Progenitor cell of endocrine pancreas (in vitro differentiated cells): ENCODE measurements around the gene SLC16A13. TPM values are rescaled to one million over a fixed set of nuclear protein-coding genes. Genes with fewer than 3 reads are reported as not detected.

Source experiments
- DNase-seq: peaks from one replicate; pipeline ENCODE4 v3.0.0; 2021; ENCODE audit warnings: low spot score; ENCODE audit not compliant: unreplicated experiment
- H3K27ac Mint-ChIP-seq: 2 replicates; pipeline ENCODE4 v1.8.0; 2021; ENCODE audit warnings: mild to moderate bottlenecking, moderate library complexity, mixed read lengths
- H3K27me3 Mint-ChIP-seq: 2 replicates; pipeline ENCODE4 v1.8.0; 2021; ENCODE audit warnings: mixed read lengths
- H3K36me3 Mint-ChIP-seq: 2 replicates; pipeline ENCODE4 v1.8.0; 2022; ENCODE audit warnings: mixed read lengths; ENCODE audit not compliant: insufficient read depth
- H3K4me1 Mint-ChIP-seq: 2 replicates; pipeline ENCODE4 v1.8.0; 2021; ENCODE audit warnings: low read depth, mixed read lengths
- H3K4me3 Mint-ChIP-seq: 2 replicates; pipeline ENCODE4 v1.8.0; 2021; ENCODE audit warnings: low read depth, mild to moderate bottlenecking, moderate library complexity, mixed read lengths
- H3K9me3 Mint-ChIP-seq: 2 replicates; pipeline ENCODE4 v1.8.0; 2021; ENCODE audit warnings: low read depth, mixed read lengths
- total RNA-seq: library from RNA; stranded (reverse); gene quantifications from 2 replicates; pipeline ENCODE4 v1.2.1, GENCODE V29; 2021
- TF ChIP-seq, protein P1 (sequence below): fragments of 200-600 bp; sonication (generic); IDR thresholded peaks from one replicate; pipeline ENCODE4 v1.5.0; 2021; ENCODE audit warnings: antibody characterized with exemption, mild to moderate bottlenecking; ENCODE audit not compliant: unreplicated experiment

SLC16A13 gene
- total RNA-seq, 1 donor from 2014 or later, result 20.3 TPM

DNA sequence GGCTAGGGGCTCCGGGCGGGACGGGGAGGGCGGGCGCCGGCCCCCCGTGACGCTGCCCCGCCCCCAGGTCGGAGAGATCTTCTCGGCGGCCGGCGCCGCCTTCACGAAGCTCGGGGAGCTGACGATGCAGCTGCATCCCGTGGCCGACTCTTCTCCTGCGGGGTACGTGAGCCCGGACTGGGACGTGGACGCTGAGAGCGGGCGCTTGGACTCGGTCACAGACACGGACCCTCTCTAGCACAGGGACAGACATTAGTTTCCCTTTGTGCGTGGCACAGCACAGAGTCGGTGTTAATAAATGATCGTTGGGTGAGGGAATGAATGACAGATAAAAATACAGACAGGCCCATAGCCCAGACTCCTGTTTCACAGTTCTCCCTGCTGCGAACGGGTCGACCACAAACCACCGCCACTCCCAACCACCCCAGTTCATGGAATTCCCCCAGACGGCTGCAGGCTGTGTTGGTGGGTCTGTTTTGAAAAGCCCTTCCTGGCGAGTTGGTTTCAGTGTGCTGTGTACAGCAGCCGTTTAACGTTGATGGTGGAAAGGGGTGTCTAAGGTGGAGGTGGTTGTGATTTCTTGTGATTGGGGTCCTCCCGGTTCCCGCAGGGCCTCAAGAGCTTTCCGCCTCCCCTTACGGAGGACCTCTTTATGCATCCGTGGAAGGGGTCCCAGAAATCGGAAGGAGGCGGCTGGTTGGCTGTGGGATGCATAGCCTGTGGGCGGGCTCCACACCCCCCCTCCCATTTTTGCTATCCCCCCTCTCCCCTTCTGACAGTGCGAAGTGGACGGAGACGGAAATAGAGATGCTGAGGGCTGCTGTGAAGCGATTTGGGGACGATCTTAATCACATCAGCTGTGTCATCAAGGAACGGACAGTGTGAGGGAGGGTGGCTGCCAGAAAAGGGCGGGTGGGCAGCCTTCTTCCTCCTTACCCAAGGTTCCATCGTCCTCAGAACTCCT is 20.5 kb upstream of the SLC16A13 start:
- Mint-ChIP-seq H3K27me3 (peaks cover under 1% of the 10 kb centered on the region), H3K4me3 (peak overlapping the region; percentile 86), H3K4me1 (peaks cover 36% of the 10 kb centered on the region), H3K36me3 (peaks cover 3% of the 10 kb centered on the region), H3K27ac (peak overlapping the region; percentile 81), H3K9me3 (no peaks in the 10 kb centered on the region)
- TF ChIP-seq, protein P1, sequence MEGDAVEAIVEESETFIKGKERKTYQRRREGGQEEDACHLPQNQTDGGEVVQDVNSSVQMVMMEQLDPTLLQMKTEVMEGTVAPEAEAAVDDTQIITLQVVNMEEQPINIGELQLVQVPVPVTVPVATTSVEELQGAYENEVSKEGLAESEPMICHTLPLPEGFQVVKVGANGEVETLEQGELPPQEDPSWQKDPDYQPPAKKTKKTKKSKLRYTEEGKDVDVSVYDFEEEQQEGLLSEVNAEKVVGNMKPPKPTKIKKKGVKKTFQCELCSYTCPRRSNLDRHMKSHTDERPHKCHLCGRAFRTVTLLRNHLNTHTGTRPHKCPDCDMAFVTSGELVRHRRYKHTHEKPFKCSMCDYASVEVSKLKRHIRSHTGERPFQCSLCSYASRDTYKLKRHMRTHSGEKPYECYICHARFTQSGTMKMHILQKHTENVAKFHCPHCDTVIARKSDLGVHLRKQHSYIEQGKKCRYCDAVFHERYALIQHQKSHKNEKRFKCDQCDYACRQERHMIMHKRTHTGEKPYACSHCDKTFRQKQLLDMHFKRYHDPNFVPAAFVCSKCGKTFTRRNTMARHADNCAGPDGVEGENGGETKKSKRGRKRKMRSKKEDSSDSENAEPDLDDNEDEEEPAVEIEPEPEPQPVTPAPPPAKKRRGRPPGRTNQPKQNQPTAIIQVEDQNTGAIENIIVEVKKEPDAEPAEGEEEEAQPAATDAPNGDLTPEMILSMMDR, result peak; percentile 39
- no peak for DNase-seq

DNA sequence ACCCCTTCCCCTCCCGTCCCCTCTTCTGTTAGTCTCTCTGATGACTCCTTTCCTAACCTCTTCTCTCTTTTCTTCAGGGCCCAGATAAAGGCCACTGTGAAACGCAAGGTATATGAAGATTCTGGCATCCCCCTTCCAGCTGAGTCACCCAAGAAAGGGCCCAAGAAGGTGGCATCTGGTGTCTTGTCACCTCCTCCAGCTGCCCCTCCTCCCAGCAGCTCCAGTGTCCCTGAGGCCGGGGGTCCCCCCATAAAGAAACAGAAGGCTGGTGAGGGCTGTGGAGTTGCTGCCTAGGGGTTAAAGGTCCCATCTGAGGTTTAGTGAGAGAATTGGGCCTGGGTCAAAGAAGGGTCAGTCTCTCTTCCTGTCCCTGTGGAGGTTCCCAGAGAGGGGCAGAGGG is 19.4 kb upstream of the SLC16A13 start:
- Mint-ChIP-seq H3K27me3 (peaks cover 12% of the 10 kb centered on the region), H3K36me3 (peaks cover 3% of the 10 kb centered on the region), H3K27ac (no peak overlapping the region), H3K4me3 (peak overlapping the region; percentile 53), H3K9me3 (no peaks in the 10 kb centered on the region), H3K4me1 (peaks cover 29% of the 10 kb centered on the region)
- no peak for DNase-seq
- TF ChIP-seq, protein P1, result no peak

DNA sequence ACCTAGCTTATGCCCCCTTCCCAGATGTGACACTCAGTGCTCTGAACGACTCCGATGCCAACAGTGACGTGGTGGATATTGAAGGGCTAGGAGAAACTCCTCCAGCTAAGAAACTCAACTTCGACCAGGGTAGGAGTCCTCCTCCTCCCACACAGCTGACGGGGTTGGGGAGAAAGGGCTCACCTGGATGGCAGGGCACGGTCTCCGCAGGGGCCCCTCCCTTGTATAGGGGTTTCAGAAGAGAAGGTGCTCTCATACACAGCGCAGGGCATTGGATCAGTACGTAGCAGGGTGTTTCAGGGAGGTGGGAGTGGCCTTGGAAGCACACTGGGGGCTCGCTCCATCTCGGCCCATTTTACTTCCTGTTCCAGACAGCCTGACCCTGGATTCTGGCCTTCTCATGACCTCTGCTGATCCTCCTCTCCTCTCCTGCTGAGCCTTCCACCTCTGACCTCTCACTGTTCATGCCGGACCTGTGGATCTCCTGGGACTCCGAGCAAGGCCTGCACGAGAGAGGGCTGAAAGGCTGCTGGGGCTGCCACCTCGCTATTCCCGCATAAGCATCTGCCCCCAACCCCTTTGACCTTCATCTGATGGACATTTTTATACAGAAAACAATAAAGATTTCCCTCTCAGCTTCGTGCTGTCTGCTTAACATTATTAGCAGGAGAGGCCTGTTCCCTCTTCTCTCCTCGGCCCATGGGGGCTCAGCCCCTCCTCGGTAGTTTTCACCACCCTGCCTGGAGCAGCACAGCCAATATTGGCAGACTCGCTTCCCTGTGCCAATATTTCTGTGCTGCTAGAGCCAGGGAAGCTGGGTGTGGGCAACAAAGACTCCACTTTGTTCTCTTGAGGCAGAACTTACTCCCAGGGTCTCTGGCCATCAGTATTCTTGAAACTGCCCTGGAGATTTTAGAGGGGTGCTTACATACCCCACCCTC is 18.7 kb upstream of the SLC16A13 start:
- peaks cover 3% of the 10 kb centered on the region for H3K36me3 Mint-ChIP-seq
- no peak for DNase-seq
- H3K4me3 Mint-ChIP-seq, result peak overlapping the region; percentile 26
- TF ChIP-seq, protein P1, result no peak
- no peaks in the 10 kb centered on the region for H3K9me3 Mint-ChIP-seq
- H3K27me3 Mint-ChIP-seq, result peaks cover 18% of the 10 kb centered on the region
- no peak overlapping the region for H3K27ac Mint-ChIP-seq
- peaks cover 22% of the 10 kb centered on the region for H3K4me1 Mint-ChIP-seq

DNA sequence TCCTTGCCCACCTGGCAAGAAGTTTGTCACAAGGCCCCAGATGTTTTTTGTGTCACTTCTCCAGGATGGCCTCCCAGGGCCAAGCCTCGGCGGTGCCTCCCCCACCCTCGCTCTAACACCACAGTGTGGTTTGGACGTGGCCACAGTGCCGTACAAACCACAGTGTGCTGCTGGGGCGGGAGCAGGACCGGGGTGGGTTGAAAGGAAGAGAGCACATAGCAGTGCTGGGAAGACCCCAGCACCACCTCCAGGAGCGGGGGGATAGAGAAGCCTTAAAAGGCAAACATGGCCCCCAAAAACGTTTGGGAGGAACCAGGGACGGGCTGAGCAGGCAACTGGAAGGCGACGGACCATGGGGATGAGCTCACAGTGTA is 18.0 kb upstream of the SLC16A13 start:
- Mint-ChIP-seq H3K4me3 (no peak overlapping the region), H3K27ac (no peak overlapping the region), H3K9me3 (no peaks in the 10 kb centered on the region), H3K27me3 (peaks cover 25% of the 10 kb centered on the region), H3K4me1 (peaks cover 20% of the 10 kb centered on the region), H3K36me3 (peaks cover 3% of the 10 kb centered on the region)
- no peak for DNase-seq
- TF ChIP-seq, protein P1, result no peak
